ENCODE results near the gene GRB10. TPM values are rescaled to one million over a fixed set of nuclear protein-coding genes. Genes with fewer than 3 reads are reported as not detected.

GRB10 gene
- total RNA-seq, 2 experiments from 2014 or later = 4.4 TPM

GRCh38 chr7:50762337-50762736 is 20.4 kb downstream of the GRB10 start:
- no peak for DNase-seq
- Mint-ChIP-seq H3K9me3 (peaks cover 10% of the 10 kb centered on the region), H3K4me1 (peaks cover 15% of the 10 kb centered on the region), H3K27me3 (no peaks in the 10 kb centered on the region), H3K27ac (no peak overlapping the region), H3K4me3 (no peak overlapping the region), H3K36me3 (ENCODE audit: low read depth) (peaks cover 5% of the 10 kb centered on the region)
- ChIA-PET CTCF (no interaction called here), POLR2A (no interaction called here)

- ChIA-PET POLR2A (no interaction called here), CTCF (no interaction called here)
- Mint-ChIP-seq H3K4me3 (no peak overlapping the region), H3K4me1 (peaks cover 15% of the 10 kb centered on the region), H3K36me3 (ENCODE audit: low read depth) (peaks cover 5% of the 10 kb centered on the region), H3K27me3 (no peaks in the 10 kb centered on the region), H3K27ac (no peak overlapping the region), H3K9me3 (peaks cover 10% of the 10 kb centered on the region)
- no peak for DNase-seq
These were observed 21.0 kb downstream of the GRB10 start for GRCh38 chr7:50761713-50762112.

GRCh38 chr7:50757703-50758390 is 24.8 kb downstream of the GRB10 start:
- Mint-ChIP-seq H3K27ac (no peak overlapping the region), H3K9me3 (peaks cover 4% of the 10 kb centered on the region), H3K4me3 (no peak overlapping the region), H3K36me3 (ENCODE audit: low read depth) (peaks cover 5% of the 10 kb centered on the region), H3K27me3 (no peaks in the 10 kb centered on the region), H3K4me1 (peaks cover 22% of the 10 kb centered on the region)
- no peak for DNase-seq
- CTCF ChIA-PET = no interaction called here
- POLR2A ChIA-PET = no interaction called here

GRCh38 chr7:50756180-50756579 is 26.5 kb downstream of the GRB10 start:
- Mint-ChIP-seq H3K36me3 (ENCODE audit: low read depth) (no peaks in the 10 kb centered on the region), H3K27ac (no peak overlapping the region), H3K4me1 (peaks cover 11% of the 10 kb centered on the region), H3K27me3 (no peaks in the 10 kb centered on the region), H3K4me3 (no peak overlapping the region), H3K9me3 (no peaks in the 10 kb centered on the region)
- ChIA-PET POLR2A (no interaction called here), CTCF (no interaction called here)
- DNase-seq = no peak

GRCh38 chr7:50754684-50755083 is 28.0 kb downstream of the GRB10 start:
- Mint-ChIP-seq H3K4me1 (peaks cover 7% of the 10 kb centered on the region), H3K27me3 (no peaks in the 10 kb centered on the region), H3K36me3 (ENCODE audit: low read depth) (no peaks in the 10 kb centered on the region), H3K27ac (no peak overlapping the region), H3K9me3 (no peaks in the 10 kb centered on the region), H3K4me3 (no peak overlapping the region)
- POLR2A ChIA-PET = no interaction called here
- CTCF ChIA-PET = no interaction called here
- no peak for DNase-seq

GRCh38 chr7:50754241-50754640 is 28.5 kb downstream of the GRB10 start:
- no peaks in the 10 kb centered on the region for H3K27me3 Mint-ChIP-seq
- H3K36me3 Mint-ChIP-seq (ENCODE audit: low read depth) = no peaks in the 10 kb centered on the region
- no peak overlapping the region for H3K27ac Mint-ChIP-seq
- ChIA-PET CTCF (no interaction called here), POLR2A (no interaction called here)
- peaks cover 7% of the 10 kb centered on the region for H3K4me1 Mint-ChIP-seq
- DNase-seq = no peak
- no peak overlapping the region for H3K4me3 Mint-ChIP-seq
- H3K9me3 Mint-ChIP-seq = no peaks in the 10 kb centered on the region

- DNase-seq = no peak
- no peak overlapping the region for H3K27ac Mint-ChIP-seq
- ChIA-PET CTCF (interaction anchor here (0.6 kb wide), 1 partner anchor 61 kb away, joined by 3 read pairs; no protein-coding TSS in a partner anchor), POLR2A (no interaction called here)
- H3K4me3 Mint-ChIP-seq = no peak overlapping the region
- no peaks in the 10 kb centered on the region for H3K36me3 Mint-ChIP-seq (ENCODE audit: low read depth)
- no peaks in the 10 kb centered on the region for H3K27me3 Mint-ChIP-seq
- H3K9me3 Mint-ChIP-seq = no peaks in the 10 kb centered on the region
- peaks cover 7% of the 10 kb centered on the region for H3K4me1 Mint-ChIP-seq
These were observed 30.3 kb downstream of the GRB10 start for GRCh38 chr7:50752422-50752821.

- H3K27ac Mint-ChIP-seq = no peak overlapping the region
- no peak for DNase-seq
- H3K27me3 Mint-ChIP-seq = no peaks in the 10 kb centered on the region
- peaks cover 7% of the 10 kb centered on the region for H3K4me1 Mint-ChIP-seq
- H3K9me3 Mint-ChIP-seq = no peaks in the 10 kb centered on the region
- no peak overlapping the region for H3K4me3 Mint-ChIP-seq
- POLR2A ChIA-PET = no interaction called here
- no peaks in the 10 kb centered on the region for H3K36me3 Mint-ChIP-seq (ENCODE audit: low read depth)
- CTCF ChIA-PET = interaction anchor here (0.7 kb wide), 1 partner anchor 11 kb away, joined by 3 read pairs; no protein-coding TSS in a partner anchor
These were observed 31.6 kb downstream of the GRB10 start for GRCh38 chr7:50751146-50751545.

GRCh38 chr7:50749896-50750295 is 32.8 kb downstream of the GRB10 start:
- H3K4me3 Mint-ChIP-seq = no peak overlapping the region
- H3K27me3 Mint-ChIP-seq = no peaks in the 10 kb centered on the region
- ChIA-PET CTCF (no interaction called here), POLR2A (no interaction called here)
- no peak overlapping the region for H3K27ac Mint-ChIP-seq
- peaks cover 7% of the 10 kb centered on the region for H3K4me1 Mint-ChIP-seq
- DNase-seq = no peak
- H3K36me3 Mint-ChIP-seq (ENCODE audit: low read depth) = no peaks in the 10 kb centered on the region
- H3K9me3 Mint-ChIP-seq = no peaks in the 10 kb centered on the region

GRCh38 chr7:50748472-50748871 is 34.2 kb downstream of the GRB10 start:
- Mint-ChIP-seq H3K36me3 (ENCODE audit: low read depth) (no peaks in the 10 kb centered on the region), H3K9me3 (no peaks in the 10 kb centered on the region), H3K27me3 (no peaks in the 10 kb centered on the region), H3K27ac (no peak overlapping the region), H3K4me1 (peaks cover 1% of the 10 kb centered on the region), H3K4me3 (no peak overlapping the region)
- POLR2A ChIA-PET = no interaction called here
- no peak for DNase-seq
- CTCF ChIA-PET = interaction anchor here (1.0 kb wide), 1 partner anchor 15 kb away, joined by 3 read pairs; no protein-coding TSS in a partner anchor

- ChIA-PET CTCF (no interaction called here), POLR2A (no interaction called here)
These were observed 36.9 kb downstream of the GRB10 start for GRCh38 chr7:50745835-50746234.

GRCh38 chr7:50745336-50745735 is 37.4 kb downstream of the GRB10 start:
- POLR2A ChIA-PET = no interaction called here
- H3K4me1 Mint-ChIP-seq = peaks cover 8% of the 10 kb centered on the region
- H3K36me3 Mint-ChIP-seq (ENCODE audit: low read depth) = no peaks in the 10 kb centered on the region
- no peaks in the 10 kb centered on the region for H3K9me3 Mint-ChIP-seq
- H3K27ac Mint-ChIP-seq = no peak overlapping the region
- no peak for DNase-seq
- H3K27me3 Mint-ChIP-seq = no peaks in the 10 kb centered on the region
- CTCF ChIA-PET = no interaction called here
- H3K4me3 Mint-ChIP-seq = no peak overlapping the region

More at GRCh38 chr7:50745835-50746234, 36.9 kb downstream of the GRB10 start:
- Mint-ChIP-seq H3K27ac (no peak overlapping the region), H3K36me3 (ENCODE audit: low read depth) (no peaks in the 10 kb centered on the region), H3K4me1 (peaks cover 4% of the 10 kb centered on the region), H3K9me3 (no peaks in the 10 kb centered on the region), H3K4me3 (no peak overlapping the region), H3K27me3 (no peaks in the 10 kb centered on the region)
- no peak for DNase-seq

GRCh38 chr7:50743893-50744292 is 38.8 kb downstream of the GRB10 start:
- Mint-ChIP-seq H3K27me3 (no peaks in the 10 kb centered on the region), H3K4me3 (no peak overlapping the region), H3K9me3 (peaks cover 3% of the 10 kb centered on the region), H3K36me3 (ENCODE audit: low read depth) (no peaks in the 10 kb centered on the region), H3K4me1 (peaks cover 21% of the 10 kb centered on the region), H3K27ac (no peak overlapping the region)
- DNase-seq = no peak
- ChIA-PET POLR2A (no interaction called here), CTCF (no interaction called here)

- H3K27ac Mint-ChIP-seq = no peak overlapping the region
- H3K27me3 Mint-ChIP-seq = no peaks in the 10 kb centered on the region
- H3K36me3 Mint-ChIP-seq (ENCODE audit: low read depth) = no peaks in the 10 kb centered on the region
- H3K9me3 Mint-ChIP-seq = peaks cover 3% of the 10 kb centered on the region
- no peak overlapping the region for H3K4me3 Mint-ChIP-seq
- POLR2A ChIA-PET = no interaction called here
- no peak for DNase-seq
- CTCF ChIA-PET = no interaction called here
- peaks cover 21% of the 10 kb centered on the region for H3K4me1 Mint-ChIP-seq
These were observed 39.7 kb downstream of the GRB10 start for GRCh38 chr7:50743016-50743415.
